ENCODE data around the gene ACVR1C.

DNA sequence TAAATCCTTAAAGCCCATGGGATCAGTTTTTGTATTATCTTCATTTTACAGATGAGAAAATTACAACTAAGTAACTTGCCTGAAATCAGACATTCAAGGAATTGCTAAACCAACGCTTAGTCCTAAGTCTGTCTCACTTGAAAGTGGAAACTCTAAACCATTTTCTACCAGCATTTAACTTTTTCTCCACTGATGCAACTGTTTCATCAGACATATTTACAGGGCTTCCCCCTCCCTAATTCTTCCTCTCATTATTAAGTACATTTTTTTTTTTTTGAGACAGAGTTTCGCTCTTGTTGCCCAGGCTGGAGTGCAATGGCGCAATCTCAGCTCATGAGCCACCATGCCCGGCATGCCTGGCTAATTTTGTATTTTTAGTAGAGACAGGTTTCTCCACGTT lies 88.6 kb downstream of the ACVR1C start:
- TF ChIP-seq, protein P1, sequence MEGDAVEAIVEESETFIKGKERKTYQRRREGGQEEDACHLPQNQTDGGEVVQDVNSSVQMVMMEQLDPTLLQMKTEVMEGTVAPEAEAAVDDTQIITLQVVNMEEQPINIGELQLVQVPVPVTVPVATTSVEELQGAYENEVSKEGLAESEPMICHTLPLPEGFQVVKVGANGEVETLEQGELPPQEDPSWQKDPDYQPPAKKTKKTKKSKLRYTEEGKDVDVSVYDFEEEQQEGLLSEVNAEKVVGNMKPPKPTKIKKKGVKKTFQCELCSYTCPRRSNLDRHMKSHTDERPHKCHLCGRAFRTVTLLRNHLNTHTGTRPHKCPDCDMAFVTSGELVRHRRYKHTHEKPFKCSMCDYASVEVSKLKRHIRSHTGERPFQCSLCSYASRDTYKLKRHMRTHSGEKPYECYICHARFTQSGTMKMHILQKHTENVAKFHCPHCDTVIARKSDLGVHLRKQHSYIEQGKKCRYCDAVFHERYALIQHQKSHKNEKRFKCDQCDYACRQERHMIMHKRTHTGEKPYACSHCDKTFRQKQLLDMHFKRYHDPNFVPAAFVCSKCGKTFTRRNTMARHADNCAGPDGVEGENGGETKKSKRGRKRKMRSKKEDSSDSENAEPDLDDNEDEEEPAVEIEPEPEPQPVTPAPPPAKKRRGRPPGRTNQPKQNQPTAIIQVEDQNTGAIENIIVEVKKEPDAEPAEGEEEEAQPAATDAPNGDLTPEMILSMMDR (conservative IDR thresholded peaks at IDR 0.05; ENCODE audit: low read length): no peak
- TF ChIP-seq EZH2phosphoT487 (IDR thresholded peaks at IDR 0.05; ENCODE audit: borderline replicate concordance): no peak

Measured in Loucy (cell line).